ENCODE results near the gene WDR43.

WDR43 gene

DNA sequence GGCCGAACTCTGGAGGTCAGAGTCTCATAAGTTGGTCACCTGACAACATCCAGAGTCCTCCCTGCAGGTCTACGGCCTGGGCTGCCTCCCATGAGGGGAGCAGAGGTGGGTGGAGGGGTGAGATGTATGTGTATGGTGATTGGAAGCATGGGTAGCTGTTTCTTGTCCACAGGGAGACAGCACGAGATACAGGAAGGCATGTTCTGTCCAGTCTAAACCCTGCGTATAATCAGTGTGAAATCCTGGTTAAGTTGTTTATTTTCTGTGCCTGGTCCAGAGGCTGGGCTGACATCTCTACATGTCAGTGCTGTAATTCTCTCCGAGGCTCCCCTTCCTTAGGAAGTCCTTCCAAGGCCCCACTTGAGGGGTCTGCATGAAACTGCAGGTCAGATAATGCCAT is 95.5 kb downstream of the WDR43 start:
- in situ Hi-C loops (cut with MboI; ENCODE audit: low sequenced_read_pairs), result no loop called here

GRCh38 chr2:28990445-28990844 is 96.0 kb downstream of the WDR43 start:
- in situ Hi-C loops (cut with MboI; ENCODE audit: low sequenced_read_pairs), result no loop called here

- in situ Hi-C loops (cut with MboI; ENCODE audit: low sequenced_read_pairs), result no loop called here
These were observed 96.6 kb downstream of the WDR43 start for GRCh38 chr2:28991021-28991420.

GRCh38 chr2:28991460-28991859 is 97.0 kb downstream of the WDR43 start:
- in situ Hi-C loops (cut with MboI; ENCODE audit: low sequenced_read_pairs), result no loop called here

DNA sequence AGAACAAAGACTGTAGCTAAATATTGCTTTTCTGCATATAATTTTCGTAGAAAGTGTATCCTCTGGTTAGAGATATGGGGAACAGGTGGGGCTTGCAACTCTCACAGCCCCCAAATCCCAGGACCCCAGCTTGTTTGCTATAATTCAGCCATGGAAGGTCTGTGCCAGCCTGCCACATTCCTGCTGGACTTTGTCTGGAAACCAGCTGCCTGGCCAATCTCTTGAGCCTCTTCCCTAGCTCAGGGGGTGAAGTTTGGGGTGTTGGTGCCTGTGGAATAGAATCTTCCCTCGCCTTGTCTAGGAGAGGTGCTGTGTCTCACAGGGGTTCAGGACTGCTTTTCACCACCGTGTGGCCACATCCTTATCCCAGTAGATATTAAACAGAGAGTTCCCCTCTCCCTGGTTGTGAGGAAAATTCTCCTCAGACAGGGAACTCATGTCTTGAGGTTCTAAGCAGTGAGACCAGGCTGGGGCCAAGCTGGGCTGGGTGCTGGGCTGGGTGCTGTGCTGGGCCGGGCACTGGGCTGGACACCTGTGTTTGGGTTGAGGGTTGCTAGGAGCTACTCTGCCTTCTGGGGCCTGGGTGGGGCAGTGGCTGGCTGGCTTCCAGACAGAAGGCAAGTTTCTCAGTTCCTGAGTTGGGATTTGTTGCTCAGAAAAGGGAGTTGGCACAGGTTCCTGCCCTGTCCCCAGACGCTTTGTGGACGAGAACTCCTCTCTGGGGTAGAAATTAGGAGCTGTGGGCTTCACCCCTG is 98.9 kb downstream of the WDR43 start:
- in situ Hi-C loops (cut with MboI; ENCODE audit: low sequenced_read_pairs), result no loop called here

DNA sequence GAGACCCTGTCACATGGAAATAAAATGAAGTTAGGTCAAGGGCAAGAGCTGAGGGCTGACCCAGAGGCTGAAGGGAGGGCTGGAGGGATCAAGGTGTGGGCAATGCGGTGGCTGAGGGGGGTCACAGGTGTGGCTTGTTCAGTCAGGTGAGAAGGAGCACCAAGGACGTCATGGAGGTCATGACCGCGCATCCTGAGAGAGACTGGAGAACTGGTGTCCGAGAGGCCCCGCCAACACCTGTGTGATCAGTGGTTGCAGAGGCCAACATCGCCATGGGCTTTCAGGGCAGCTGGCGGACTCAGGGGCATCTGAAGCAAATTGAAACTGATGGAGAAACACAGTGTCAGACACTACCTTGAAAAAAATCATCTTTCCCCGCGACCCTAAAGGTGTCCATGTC is 99.6 kb downstream of the WDR43 start:
- in situ Hi-C loops (cut with MboI; ENCODE audit: low sequenced_read_pairs), result no loop called here

- in situ Hi-C loops (cut with MboI; ENCODE audit: low sequenced_read_pairs), result no loop called here
These were observed 100.2 kb downstream of the WDR43 start for GRCh38 chr2:28994679-28995078.

DNA sequence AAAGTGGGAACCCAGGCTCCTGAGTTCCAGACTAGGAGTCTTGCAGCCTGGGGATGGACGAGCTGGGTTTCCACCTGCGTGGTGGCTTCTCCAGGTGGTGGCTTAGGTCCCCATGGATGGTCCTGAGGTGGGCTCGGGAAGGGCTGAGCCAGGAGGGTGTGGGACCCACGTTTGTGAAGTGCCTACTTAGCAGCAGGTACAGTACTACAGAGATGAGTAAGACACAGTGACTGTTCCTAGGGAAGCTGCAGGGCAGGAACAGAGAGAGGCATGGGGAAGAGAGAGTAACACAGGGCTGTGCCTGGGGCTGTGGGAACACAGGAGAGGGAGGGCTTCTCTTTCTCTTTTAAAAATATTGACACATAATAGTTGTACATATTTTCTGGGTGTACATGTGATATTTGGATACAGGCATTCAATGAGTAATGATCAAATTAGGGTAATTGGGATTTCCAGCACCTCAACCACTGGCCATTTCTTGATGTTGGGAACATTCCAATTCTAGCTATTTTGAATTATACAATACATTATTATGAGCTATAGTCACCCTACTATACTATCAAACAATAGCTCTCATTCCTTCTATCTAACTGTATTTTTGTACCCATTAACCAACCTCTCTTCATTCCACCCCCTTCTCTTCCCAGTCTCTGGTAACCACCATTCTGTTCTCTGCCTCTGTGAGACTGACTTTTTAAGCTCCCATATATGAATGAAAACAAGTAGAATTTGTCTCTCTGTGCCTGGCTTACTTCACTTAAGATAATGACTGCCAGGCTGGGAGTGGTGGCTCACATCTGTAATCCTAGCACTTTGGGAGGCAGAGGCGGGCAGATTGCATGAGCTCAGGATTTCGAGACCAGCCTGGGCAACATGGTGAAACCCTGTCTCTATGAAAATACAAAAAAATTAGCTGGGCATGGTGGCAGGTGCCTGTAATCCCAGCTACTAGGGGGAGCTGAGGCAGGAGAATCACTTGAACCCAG is 101.6 kb downstream of the WDR43 start:
- in situ Hi-C loops (cut with MboI; ENCODE audit: low sequenced_read_pairs), result no loop called here

- in situ Hi-C loops (cut with MboI; ENCODE audit: low sequenced_read_pairs), result no loop called here
These were observed 102.9 kb downstream of the WDR43 start for GRCh38 chr2:28997237-28997846.

Measured in HL-60/S4 (cell line).